ENCODE results near the gene CEL. TPM values are rescaled to one million over a fixed set of nuclear protein-coding genes. Genes with fewer than 3 reads are reported as not detected.
"Not testable (repeated sequence)": the region's sequence is repeated elsewhere in the genome, so short reads cannot be mapped to it uniquely, and the experiment has no call there.

The CEL gene
- total and polyA plus RNA-seq, 10 donors: 0.46 to 5.3 (median 0.72) TPM; not detected in 2

DNA sequence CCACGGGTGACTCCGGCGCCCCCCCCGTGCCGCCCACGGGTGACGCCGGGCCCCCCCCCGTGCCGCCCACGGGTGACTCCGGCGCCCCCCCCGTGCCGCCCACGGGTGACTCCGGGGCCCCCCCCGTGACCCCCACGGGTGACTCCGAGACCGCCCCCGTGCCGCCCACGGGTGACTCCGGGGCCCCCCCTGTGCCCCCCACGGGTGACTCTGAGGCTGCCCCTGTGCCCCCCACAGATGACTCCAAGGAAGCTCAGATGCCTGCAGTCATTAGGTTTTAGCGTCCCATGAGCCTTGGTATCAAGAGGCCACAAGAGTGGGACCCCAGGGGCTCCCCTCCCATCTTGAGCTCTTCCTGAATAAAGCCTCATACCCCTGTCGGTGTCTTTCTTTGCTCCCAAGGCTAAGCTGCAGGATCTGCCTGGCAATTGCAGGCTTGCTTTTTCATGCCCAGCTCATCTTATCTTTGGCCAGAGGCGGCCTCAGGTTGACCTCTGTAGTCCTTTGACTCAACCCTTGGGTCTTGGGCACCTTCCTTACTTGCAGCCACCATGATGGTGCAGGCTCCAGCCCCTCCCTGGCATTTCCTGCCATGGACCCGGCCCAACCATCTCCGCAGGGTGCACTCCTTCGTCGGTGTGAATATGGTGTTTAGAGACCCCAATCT, 9.8 kb downstream of the CEL start:
- WGBS, 5 donors: 86 to 99% (median 92%) methylated on average over 6 to 33 of the region's 33 CpGs
- Histone ChIP-seq H3K4me1 (no peaks in the 10 kb centered on the region), H3K27me3 (replicated peaks in 1 of 7) (no peaks in the 10 kb centered on the region), H3K9me3 (no peaks in the 10 kb centered on the region), H3K36me3 (no peaks in the 10 kb centered on the region), H3K4me3 (no peak overlapping the region), H3K27ac (no peak overlapping the region)
- TF ChIP-seq POLR2AphosphoS5 (IDR thresholded peaks at IDR 0.05): no peak
- TF ChIP-seq POLR2A (IDR thresholded peaks at IDR 0.05): no peak
- TF ChIP-seq, protein P1, sequence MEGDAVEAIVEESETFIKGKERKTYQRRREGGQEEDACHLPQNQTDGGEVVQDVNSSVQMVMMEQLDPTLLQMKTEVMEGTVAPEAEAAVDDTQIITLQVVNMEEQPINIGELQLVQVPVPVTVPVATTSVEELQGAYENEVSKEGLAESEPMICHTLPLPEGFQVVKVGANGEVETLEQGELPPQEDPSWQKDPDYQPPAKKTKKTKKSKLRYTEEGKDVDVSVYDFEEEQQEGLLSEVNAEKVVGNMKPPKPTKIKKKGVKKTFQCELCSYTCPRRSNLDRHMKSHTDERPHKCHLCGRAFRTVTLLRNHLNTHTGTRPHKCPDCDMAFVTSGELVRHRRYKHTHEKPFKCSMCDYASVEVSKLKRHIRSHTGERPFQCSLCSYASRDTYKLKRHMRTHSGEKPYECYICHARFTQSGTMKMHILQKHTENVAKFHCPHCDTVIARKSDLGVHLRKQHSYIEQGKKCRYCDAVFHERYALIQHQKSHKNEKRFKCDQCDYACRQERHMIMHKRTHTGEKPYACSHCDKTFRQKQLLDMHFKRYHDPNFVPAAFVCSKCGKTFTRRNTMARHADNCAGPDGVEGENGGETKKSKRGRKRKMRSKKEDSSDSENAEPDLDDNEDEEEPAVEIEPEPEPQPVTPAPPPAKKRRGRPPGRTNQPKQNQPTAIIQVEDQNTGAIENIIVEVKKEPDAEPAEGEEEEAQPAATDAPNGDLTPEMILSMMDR (IDR thresholded peaks at IDR 0.05 in 8 of 11, conservative IDR thresholded peaks at IDR 0.05 in 3 of 11): no peak
- intact Hi-C loops (cut with DNase I; ENCODE audit: low total_unique reads): no loop called here
- no peak for DNase-seq

- H3K4me1 ChIP-seq; DNase-seq; H3K27ac ChIP-seq; H3K4me3 ChIP-seq; H3K27me3 ChIP-seq (replicated peaks in 1 of 7); intact Hi-C loops (cut with DNase I; ENCODE audit: low total_unique reads); H3K36me3 ChIP-seq; H3K9me3 ChIP-seq: not testable (repeated sequence)
- 83 to 97% (median 90%) methylated on average over 5 of the region's 5 CpGs for WGBS, 5 donors
Measured at GRCh38 chr9:133072210-133072609, 10.4 kb downstream of the CEL start.

GRCh38 chr9:133073086-133074014, 11.6 kb downstream of the CEL start:
- Histone ChIP-seq H3K4me3 (no peak overlapping the region), H3K9me3 (no peaks in the 10 kb centered on the region), H3K36me3 (no peaks in the 10 kb centered on the region), H3K27me3 (replicated peaks in 1 of 7) (no peaks in the 10 kb centered on the region), H3K4me1 (no peaks in the 10 kb centered on the region), H3K27ac (no peak overlapping the region)
- DNase-seq: no peak
- WGBS, 5 donors: 76 to 88% (median 83%) methylated on average over 12 of the region's 12 CpGs
- intact Hi-C loops (cut with DNase I; ENCODE audit: low total_unique reads): no loop called here
- no peak for TF ChIP-seq POLR2AphosphoS5 (IDR thresholded peaks at IDR 0.05)
- TF ChIP-seq, protein P1 (IDR thresholded peaks at IDR 0.05 in 8 of 11, conservative IDR thresholded peaks at IDR 0.05 in 3 of 11): no peak
- TF ChIP-seq POLR2A (IDR thresholded peaks at IDR 0.05): no peak

DNA sequence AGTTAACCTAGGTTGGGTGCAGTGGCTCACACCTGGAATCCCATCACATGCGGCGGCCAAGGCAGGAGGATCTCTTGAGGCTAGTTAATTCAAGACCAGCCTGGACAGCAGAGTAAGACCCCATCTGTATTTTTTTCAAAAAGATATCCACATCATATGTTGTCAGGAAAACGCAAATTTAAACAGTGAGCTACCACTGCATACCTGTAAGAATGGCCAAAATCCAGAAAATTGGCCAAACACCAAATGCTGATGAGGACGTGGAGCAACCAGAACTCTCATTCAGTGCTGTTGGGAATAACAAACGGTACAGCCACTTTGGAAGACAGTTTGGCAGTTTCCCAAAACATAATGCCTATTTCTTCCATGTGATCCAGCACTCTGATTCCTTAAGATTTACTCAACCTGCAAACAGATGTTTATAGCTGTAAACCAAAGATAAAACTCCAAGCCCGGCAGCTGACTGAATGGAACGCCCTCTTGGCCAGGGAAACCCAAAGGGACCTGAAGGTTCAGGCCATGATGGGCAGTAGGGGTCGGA, 12.4 kb downstream of the CEL start:
- TF ChIP-seq, protein P1 (IDR thresholded peaks at IDR 0.05 in 8 of 11, conservative IDR thresholded peaks at IDR 0.05 in 3 of 11): no peak
- TF ChIP-seq POLR2AphosphoS5 (IDR thresholded peaks at IDR 0.05) (no peak), POLR2A (IDR thresholded peaks at IDR 0.05) (no peak)
- intact Hi-C loops (cut with DNase I; ENCODE audit: low total_unique reads): no loop called here
- H3K4me3 ChIP-seq: no peak overlapping the region
- 71 to 89% (median 82%) methylated on average over 8 of the region's 8 CpGs for WGBS, 5 donors
- H3K36me3 ChIP-seq: no peaks in the 10 kb centered on the region
- DNase-seq: no peak
- H3K4me1 ChIP-seq: no peaks in the 10 kb centered on the region
- H3K27ac ChIP-seq: no peak overlapping the region
- H3K27me3 ChIP-seq (replicated peaks in 1 of 7): no peaks in the 10 kb centered on the region
- H3K9me3 ChIP-seq: no peaks in the 10 kb centered on the region

All from spleen (tissue), 11 donors.